Measurements from ENCODE around the gene ADCY5.
"Not testable (repeated sequence)": the region's sequence is repeated elsewhere in the genome, so short reads cannot be mapped to it uniquely, and the experiment has no call there.

The ADCY5 gene

GRCh38 chr3:123261666-123262065, 187.2 kb downstream of the ADCY5 start:
- no peak for DNase-seq (ENCODE audit: low read depth)

GRCh38 chr3:123258811-123259420, 190.0 kb downstream of the ADCY5 start:
- DNase-seq (ENCODE audit: low read depth): peak; percentile 35

DNA sequence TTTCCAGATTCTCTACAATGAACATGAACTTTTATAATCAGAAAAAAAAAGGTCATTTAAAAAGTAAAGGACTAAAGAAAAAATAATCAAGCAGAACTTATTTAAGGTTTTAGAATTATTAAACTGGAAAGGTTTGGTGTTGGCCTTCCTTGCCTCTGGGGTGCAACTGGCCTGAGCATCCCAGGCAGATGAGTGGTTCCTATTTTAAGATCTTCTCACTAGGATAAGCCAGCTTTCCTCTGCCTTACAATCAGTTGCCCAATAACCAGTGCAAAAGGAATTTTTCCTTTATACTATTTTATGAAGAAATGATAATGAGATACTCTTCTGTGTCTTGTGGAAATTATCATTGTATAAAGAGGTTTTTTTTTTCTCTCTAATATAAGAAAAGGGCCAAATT, 190.5 kb downstream of the ADCY5 start:
- DNase-seq (ENCODE audit: low read depth): no peak

GRCh38 chr3:123256256-123256655, 192.6 kb downstream of the ADCY5 start:
- DNase-seq (ENCODE audit: low read depth): no peak

GRCh38 chr3:123246866-123247265, 202.0 kb downstream of the ADCY5 start:
- DNase-seq (ENCODE audit: low read depth): no peak

DNA sequence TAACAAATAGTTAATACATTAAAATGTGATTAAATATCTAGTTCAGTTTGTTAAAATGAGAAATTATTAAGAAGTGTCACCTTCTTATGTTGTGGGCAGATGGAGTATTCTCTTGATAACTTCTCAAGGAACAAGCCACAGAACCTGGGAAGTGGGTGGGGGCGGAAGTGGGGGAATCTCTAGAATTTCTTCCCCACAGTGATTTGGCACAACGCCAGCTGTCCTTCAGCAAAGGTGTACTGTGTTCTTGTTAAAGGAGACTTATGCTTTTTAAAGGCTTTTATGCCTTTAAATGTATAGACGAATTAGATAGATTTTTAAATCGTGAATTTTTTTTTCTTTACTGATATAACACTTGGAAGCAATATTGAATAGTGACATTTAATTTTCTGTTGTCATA, 204.8 kb downstream of the ADCY5 start:
- DNase-seq (ENCODE audit: low read depth): no peak

DNA sequence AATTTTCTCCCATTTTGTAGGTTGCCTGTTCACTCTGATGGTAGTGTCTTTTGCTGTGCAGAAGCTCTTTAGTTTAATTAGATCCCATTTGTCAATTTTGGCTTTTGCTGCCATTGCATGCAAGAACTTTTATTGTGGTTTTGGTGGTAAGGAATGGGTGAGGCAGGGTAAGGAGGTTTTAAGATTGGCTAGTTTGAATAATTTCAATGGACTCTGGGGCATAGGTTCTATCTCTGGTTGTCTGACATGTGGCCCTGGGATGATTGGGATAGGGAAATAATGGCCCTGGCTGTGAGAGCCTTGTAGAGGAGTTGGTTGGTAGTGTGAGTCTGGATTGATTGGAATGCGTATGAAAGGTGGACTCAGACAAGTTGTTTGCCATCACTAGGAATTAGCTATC, 209.1 kb downstream of the ADCY5 start:
- DNase-seq (ENCODE audit: low read depth): no peak

- not testable (repeated sequence) for DNase-seq (ENCODE audit: low read depth)
Measured at GRCh38 chr3:123239186-123239585, 209.7 kb downstream of the ADCY5 start.

DNA sequence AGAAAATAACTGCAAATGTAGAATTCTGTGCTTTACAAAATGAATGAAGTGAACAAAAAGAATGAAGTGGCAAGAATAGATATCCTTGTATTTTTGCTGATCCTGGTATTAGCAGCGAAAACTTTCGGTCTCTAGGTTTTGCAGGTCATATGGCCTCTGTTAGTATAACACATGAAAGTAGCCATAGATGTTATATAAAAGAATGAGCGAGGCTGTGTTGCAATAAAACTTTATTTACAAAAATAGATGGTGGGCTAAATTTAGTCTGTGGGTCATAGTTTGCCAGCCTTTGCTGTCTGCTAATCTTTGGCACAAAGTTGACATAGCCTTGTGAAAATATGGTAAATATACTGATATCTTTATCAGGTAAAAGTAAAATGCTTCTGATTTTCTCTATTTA, 212.0 kb downstream of the ADCY5 start:
- DNase-seq (ENCODE audit: low read depth): no peak
